ENCODE results near the gene FREM3. TPM values are rescaled to one million over a fixed set of nuclear protein-coding genes. Genes with fewer than 3 reads are reported as not detected.

Gene FREM3
- polyA plus RNA-seq, 1 of the 3 experiments (the other 2 are of a cell fraction) = 0.03 TPM

GRCh38 chr4:143743591-143743990, 43.1 kb upstream of the FREM3 start:
- no peak overlapping the region for H3K27ac ChIP-seq (ENCODE audit: low read depth in 2 of 2, low read length in 1 of 2)
- no peaks in the 10 kb centered on the region for H3K79me2 ChIP-seq (ENCODE audit: insufficient read depth)
- H3K36me3 ChIP-seq (replicated peaks in 1 of 2; ENCODE audit: control insufficient read depth in 1 of 2, insufficient read depth in 2 of 2, low read length in 1 of 2) = no peaks in the 10 kb centered on the region
- ChIA-PET POLR2A (no interaction called here), CTCF (no interaction called here)
- no peak overlapping the region for H2AFZ ChIP-seq (ENCODE audit: low read depth)
- no peaks in the 10 kb centered on the region for H3K9me2 ChIP-seq
- no peaks in the 10 kb centered on the region for H4K20me1 ChIP-seq (ENCODE audit: insufficient read depth)
- H3K27me3 ChIP-seq (ENCODE audit: insufficient read depth) = no peaks in the 10 kb centered on the region
- H3K4me2 ChIP-seq = no peak overlapping the region
- no peak for TF ChIP-seq CTCF (IDR thresholded peaks at IDR 0.05)
- TF ChIP-seq MXI1 (IDR thresholded peaks at IDR 0.05; ENCODE audit: low read depth, low read length) = no peak
- TF ChIP-seq IRF3 (IDR thresholded peaks at IDR 0.05; ENCODE audit: low read depth, low read length) = no peak
- TF ChIP-seq ELF1 (IDR thresholded peaks at IDR 0.05) = no peak
- no peak for TF ChIP-seq PBX3 (IDR thresholded peaks at IDR 0.05)
- TF ChIP-seq TCF12 (IDR thresholded peaks at IDR 0.05) = no peak
- no peak for TF ChIP-seq SMC3 (IDR thresholded peaks at IDR 0.05; ENCODE audit: low read depth, low read length)
- TF ChIP-seq RCOR1 (IDR thresholded peaks at IDR 0.05; ENCODE audit: low read length) = no peak
- TF ChIP-seq TEAD4 (IDR thresholded peaks at IDR 0.05; ENCODE audit: borderline replicate concordance, insufficient read depth) = no peak
- H3F3A ChIP-seq (replicated peaks; ENCODE audit: insufficient read depth) = peaks cover 4% of the 10 kb centered on the region
- no peak overlapping the region for H3K4me3 ChIP-seq (ENCODE audit: low read depth in 2 of 2, low read length in 1 of 2)
- 42% methylated on average over 3 of the region's 3 CpGs for WGBS (ENCODE audit: low lambda C conversion rate)
- no peak for DNase-seq
- no peaks in the 10 kb centered on the region for H3K9me3 ChIP-seq
- H3K9ac ChIP-seq = no peak overlapping the region
- no peaks in the 10 kb centered on the region for H3K4me1 ChIP-seq (ENCODE audit: control insufficient read depth in 1 of 2, insufficient read depth in 2 of 2, low read depth in 1 of 2, low read length in 1 of 2)

GRCh38 chr4:143742834-143743233, 42.4 kb upstream of the FREM3 start:
- POLR2A ChIA-PET = no interaction called here
- no peaks in the 10 kb centered on the region for H3K4me1 ChIP-seq (ENCODE audit: control insufficient read depth in 1 of 2, insufficient read depth in 2 of 2, low read depth in 1 of 2, low read length in 1 of 2)
- 37% methylated on average over 2 of the region's 2 CpGs for WGBS (ENCODE audit: low lambda C conversion rate)

More at GRCh38 chr4:143742834-143743233, 42.4 kb upstream of the FREM3 start:
- Histone ChIP-seq H2AFZ (ENCODE audit: low read depth) (no peak overlapping the region), H4K20me1 (ENCODE audit: insufficient read depth) (no peaks in the 10 kb centered on the region), H3K27ac (ENCODE audit: low read depth in 2 of 2, low read length in 1 of 2) (no peak overlapping the region), H3K9me2 (no peaks in the 10 kb centered on the region), H3K36me3 (replicated peaks in 1 of 2; ENCODE audit: control insufficient read depth in 1 of 2, insufficient read depth in 2 of 2, low read length in 1 of 2) (no peaks in the 10 kb centered on the region), H3K27me3 (ENCODE audit: insufficient read depth) (no peaks in the 10 kb centered on the region), H3K4me2 (no peak overlapping the region), H3K79me2 (ENCODE audit: insufficient read depth) (no peaks in the 10 kb centered on the region), H3K9ac (no peak overlapping the region), H3K9me3 (no peaks in the 10 kb centered on the region), H3K4me3 (ENCODE audit: low read depth in 2 of 2, low read length in 1 of 2) (no peak overlapping the region), H3F3A (replicated peaks; ENCODE audit: insufficient read depth) (peaks cover 4% of the 10 kb centered on the region)
- TF ChIP-seq RXRA (IDR thresholded peaks at IDR 0.05; ENCODE audit: borderline replicate concordance, low read depth) = no peak
- CTCF ChIA-PET = no interaction called here
- no peak for DNase-seq

Data from SK-N-SH (cell line).